SHP77 (cell line): ENCODE results near the gene RELCH.
"Not testable (repeated sequence)": the region's sequence is repeated elsewhere in the genome, so short reads cannot be mapped to it uniquely, and the experiment has no call there.

Experiments used
- DNase-seq, 2 experiments: peaks; one replicate each; lab custom pipeline; 2025; lab: John Stamatoyannopoulos, UW

The RELCH gene

GRCh38 chr18:62186774-62187542 is at the start of gene RELCH, which contains the start of gene PIGN:
Gene RELCH (plus strand): TSS chr18:62187255. CDS start chr18:62187506, 251 bp downstream.
Gene PIGN (minus strand): TSS chr18:62187056. CDS start chr18:62161353, 25,703 bp downstream.
- peak; percentile 98 to 99 for DNase-seq

- no peak for DNase-seq
Measured at GRCh38 chr18:62138461-62139235, 48.4 kb upstream of the RELCH start.

- no peak for DNase-seq
Measured at GRCh38 chr18:62140259-62140658, 46.8 kb upstream of the RELCH start.

- no peak for DNase-seq
Measured at GRCh38 chr18:62144338-62144737, 42.7 kb upstream of the RELCH start.

GRCh38 chr18:62151068-62151771 is 35.8 kb upstream of the RELCH start:
- no peak for DNase-seq

GRCh38 chr18:62152844-62153243 is 34.2 kb upstream of the RELCH start:
- DNase-seq, result no peak

- no peak for DNase-seq
Measured at GRCh38 chr18:62157843-62158242, 29.2 kb upstream of the RELCH start.

GRCh38 chr18:62164310-62164709 is 22.7 kb upstream of the RELCH start:
- no peak for DNase-seq

- DNase-seq, result no peak
Measured at GRCh38 chr18:62164855-62165487, 22.1 kb upstream of the RELCH start.

GRCh38 chr18:62165583-62165982 is 21.5 kb upstream of the RELCH start:
- no peak for DNase-seq

- DNase-seq, result not testable (repeated sequence)
Measured at GRCh38 chr18:62166524-62166923, 20.5 kb upstream of the RELCH start.

GRCh38 chr18:62170857-62171256 is 16.2 kb upstream of the RELCH start:
- DNase-seq, result no peak

- DNase-seq, result no peak
Measured at GRCh38 chr18:62172298-62172697, 14.8 kb upstream of the RELCH start.

- DNase-seq, result no peak
Measured at GRCh38 chr18:62175521-62175920, 11.5 kb upstream of the RELCH start.

GRCh38 chr18:62177271-62177670 is 9.8 kb upstream of the RELCH start:
- no peak for DNase-seq

GRCh38 chr18:62179213-62179612 is 7.8 kb upstream of the RELCH start:
- no peak for DNase-seq

- no peak for DNase-seq
Measured at GRCh38 chr18:62182220-62182619, 4.8 kb upstream of the RELCH start.

GRCh38 chr18:62183578-62184195 is 3.4 kb upstream of the RELCH start:
- peak; percentile 34 to 40 for DNase-seq

- peak; percentile 64 to 74 for DNase-seq
Measured at GRCh38 chr18:62186499-62186773, 619 bp upstream of the RELCH start.

GRCh38 chr18:62187543-62188510 is 772 bp downstream of the RELCH start:
- no peak for DNase-seq

- no peak for DNase-seq
Measured at GRCh38 chr18:62189208-62189607, 2.2 kb downstream of the RELCH start.
